MCF 10A (cell line): Measurements from ENCODE around the gene KAZN. TPM values are rescaled to one million over a fixed set of nuclear protein-coding genes. Genes with fewer than 3 reads are reported as not detected.

ENCODE experiments used
- BruUV-seq: library from RNA; stranded (reverse); fragments of 400-500 nt; replicated peaks from 2 replicates; lab custom pipeline; 2021; lab: Mats Ljungman, UMichigan
- CTCF ChIA-PET: fragments of 300-600 bp; sonication (Branson Sonifier 250); formaldehyde crosslinking; extraction: SDS; loops from one replicate; lab custom pipeline; 2021; ENCODE audit warnings: antibody characterized with exemption, inconsistent platforms; lab: Yijun Ruan, JAX
- POLR2A ChIA-PET: fragments of 300-600, 350-650 bp; sonication (Branson Sonifier 250); formaldehyde crosslinking; extraction: SDS; loops from one replicate; lab custom pipeline; 2020; ENCODE audit warnings: antibody characterized with exemption, inconsistent platforms; lab: Yijun Ruan, JAX
- DNase-seq: peaks from one replicate; pipeline ENCODE4 v3.0.0-alpha.2; 2018; ENCODE audit not compliant: unreplicated experiment
- H3K27ac Mint-ChIP-seq: one replicate; pipeline ENCODE4 v1.8.0; 2022; ENCODE audit warnings: mild to moderate bottlenecking, low read depth, mixed read lengths; ENCODE audit not compliant: unreplicated experiment
- H3K27me3 Mint-ChIP-seq: one replicate; pipeline ENCODE4 v1.8.0; 2022; ENCODE audit warnings: mixed read lengths; ENCODE audit not compliant: insufficient read depth, unreplicated experiment
- H3K36me3 Mint-ChIP-seq: one replicate; pipeline ENCODE4 v1.8.0; 2022; ENCODE audit warnings: mild to moderate bottlenecking, moderate library complexity, mixed read lengths; ENCODE audit not compliant: insufficient read depth, unreplicated experiment
- H3K4me1 Mint-ChIP-seq: one replicate; pipeline ENCODE4 v1.8.0; 2022; ENCODE audit warnings: mixed read lengths; ENCODE audit not compliant: insufficient read depth, unreplicated experiment
- H3K4me3 Mint-ChIP-seq: one replicate; pipeline ENCODE4 v1.8.0; 2022; ENCODE audit warnings: mild to moderate bottlenecking, moderate library complexity, mixed read lengths; ENCODE audit not compliant: unreplicated experiment
- H3K9me3 Mint-ChIP-seq: one replicate; pipeline ENCODE4 v1.8.0; 2022; ENCODE audit warnings: mixed read lengths; ENCODE audit not compliant: unreplicated experiment
- intact Hi-C: fragments of 100-400 bp; cut with micrococcal nuclease; formaldehyde crosslinking; loops from 2 replicates; pipeline ENCODE4 v1.14.1; 2022
- total RNA-seq: library from RNA; stranded (reverse); gene quantifications from 2 replicates; pipeline ENCODE4 v1.2.3, GENCODE V29; 2022
- TF ChIP-seq, protein P1 (sequence below): fragments of 200-600 bp; IDR thresholded peaks from one replicate; pipeline ENCODE4 v1.8.0; 2022; ENCODE audit warnings: antibody characterized with exemption, mild to moderate bottlenecking; ENCODE audit not compliant: unreplicated experiment

The KAZN gene
- total RNA-seq, 1 experiment from 2014 or later = 3.3 TPM

DNA sequence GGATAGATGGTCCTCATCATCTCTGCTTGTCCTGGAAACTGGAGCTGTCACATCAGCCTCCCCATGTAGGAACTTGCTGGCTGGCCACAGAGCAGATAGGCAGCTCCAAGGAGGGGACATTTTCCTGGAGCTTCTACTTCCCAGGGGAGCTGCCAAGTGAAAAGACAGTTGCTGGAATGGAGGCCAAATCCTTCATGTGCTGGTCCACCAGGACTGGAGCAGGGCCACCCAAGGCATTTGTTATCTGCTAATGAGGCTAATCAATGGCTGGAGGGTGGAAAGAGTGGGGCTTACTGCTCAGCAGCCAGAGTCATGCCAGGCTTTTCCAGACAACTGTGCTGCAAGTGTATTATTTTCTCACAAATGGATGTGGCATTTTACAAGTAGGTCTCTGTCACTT is 22.5 kb downstream of the KAZN start:
- no peak overlapping the region for H3K4me3 Mint-ChIP-seq
- no peaks in the 10 kb centered on the region for H3K4me1 Mint-ChIP-seq
- intact Hi-C loops = no loop called here
- no peak overlapping the region for H3K27ac Mint-ChIP-seq
- peaks cover 17% of the 10 kb centered on the region for H3K27me3 Mint-ChIP-seq
- ChIA-PET POLR2A (no interaction called here), CTCF (no interaction called here)
- BruUV-seq = no TSS peak
- no peaks in the 10 kb centered on the region for H3K9me3 Mint-ChIP-seq
- DNase-seq = no peak
- H3K36me3 Mint-ChIP-seq = no peaks in the 10 kb centered on the region
- TF ChIP-seq, protein P1, sequence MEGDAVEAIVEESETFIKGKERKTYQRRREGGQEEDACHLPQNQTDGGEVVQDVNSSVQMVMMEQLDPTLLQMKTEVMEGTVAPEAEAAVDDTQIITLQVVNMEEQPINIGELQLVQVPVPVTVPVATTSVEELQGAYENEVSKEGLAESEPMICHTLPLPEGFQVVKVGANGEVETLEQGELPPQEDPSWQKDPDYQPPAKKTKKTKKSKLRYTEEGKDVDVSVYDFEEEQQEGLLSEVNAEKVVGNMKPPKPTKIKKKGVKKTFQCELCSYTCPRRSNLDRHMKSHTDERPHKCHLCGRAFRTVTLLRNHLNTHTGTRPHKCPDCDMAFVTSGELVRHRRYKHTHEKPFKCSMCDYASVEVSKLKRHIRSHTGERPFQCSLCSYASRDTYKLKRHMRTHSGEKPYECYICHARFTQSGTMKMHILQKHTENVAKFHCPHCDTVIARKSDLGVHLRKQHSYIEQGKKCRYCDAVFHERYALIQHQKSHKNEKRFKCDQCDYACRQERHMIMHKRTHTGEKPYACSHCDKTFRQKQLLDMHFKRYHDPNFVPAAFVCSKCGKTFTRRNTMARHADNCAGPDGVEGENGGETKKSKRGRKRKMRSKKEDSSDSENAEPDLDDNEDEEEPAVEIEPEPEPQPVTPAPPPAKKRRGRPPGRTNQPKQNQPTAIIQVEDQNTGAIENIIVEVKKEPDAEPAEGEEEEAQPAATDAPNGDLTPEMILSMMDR = no peak

DNA sequence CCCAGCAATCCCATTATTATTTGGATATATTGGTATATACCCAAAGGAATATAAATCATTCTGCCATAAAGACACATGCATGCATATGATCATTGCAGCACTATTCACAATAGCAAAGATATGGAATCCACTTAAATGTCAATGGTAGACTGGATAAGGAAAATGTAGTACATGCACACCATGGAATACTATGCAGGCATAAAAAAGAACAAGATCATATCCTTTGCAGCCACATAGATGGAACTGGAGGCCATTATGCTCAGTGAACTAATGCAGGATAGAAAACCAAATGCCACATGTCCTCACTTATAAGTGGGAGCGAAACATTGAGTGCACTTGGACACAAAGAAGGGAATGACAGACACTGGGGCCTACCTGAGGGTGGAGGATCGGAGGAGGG is 24.6 kb downstream of the KAZN start:
- Mint-ChIP-seq H3K27me3 (peaks cover 12% of the 10 kb centered on the region), H3K4me3 (no peak overlapping the region), H3K4me1 (no peaks in the 10 kb centered on the region), H3K27ac (no peak overlapping the region), H3K36me3 (no peaks in the 10 kb centered on the region), H3K9me3 (no peaks in the 10 kb centered on the region)
- TF ChIP-seq, protein P1 = no peak
- intact Hi-C loops = no loop called here
- CTCF ChIA-PET = no interaction called here
- POLR2A ChIA-PET = no interaction called here
- no peak for DNase-seq
- BruUV-seq = no TSS peak

DNA sequence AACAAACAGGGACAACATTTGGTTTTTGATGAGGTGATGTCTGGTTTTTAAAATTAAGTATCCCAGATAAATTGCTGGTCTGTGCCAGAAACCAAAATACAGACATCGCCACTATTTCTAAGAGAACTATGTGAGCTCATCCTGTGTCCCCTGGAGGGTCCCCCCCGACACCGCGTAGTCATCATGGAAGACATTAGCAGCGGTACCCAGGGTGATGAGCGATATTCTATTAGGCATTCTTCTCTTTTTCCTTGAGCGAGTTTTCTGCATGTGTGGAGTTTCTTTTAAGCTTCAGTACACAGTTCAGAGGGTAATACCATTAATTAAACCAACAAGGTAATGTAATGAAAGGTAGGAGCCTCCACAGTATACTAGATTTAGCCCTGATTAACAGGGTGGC is 26.5 kb downstream of the KAZN start:
- H3K9me3 Mint-ChIP-seq = no peaks in the 10 kb centered on the region
- H3K36me3 Mint-ChIP-seq = no peaks in the 10 kb centered on the region
- CTCF ChIA-PET = interaction anchor here (1.2 to 1.5 kb wide), 3 partner anchors 27 to 511 kb away, joined by 3 read pairs; partner anchors contain the start of gene KAZN
- DNase-seq = no peak
- TF ChIP-seq, protein P1 = no peak
- BruUV-seq = no TSS peak
- intact Hi-C loops = no loop called here
- H3K4me1 Mint-ChIP-seq = no peaks in the 10 kb centered on the region
- H3K27me3 Mint-ChIP-seq = no peaks in the 10 kb centered on the region
- H3K27ac Mint-ChIP-seq = no peak overlapping the region
- POLR2A ChIA-PET = no interaction called here
- no peak overlapping the region for H3K4me3 Mint-ChIP-seq

DNA sequence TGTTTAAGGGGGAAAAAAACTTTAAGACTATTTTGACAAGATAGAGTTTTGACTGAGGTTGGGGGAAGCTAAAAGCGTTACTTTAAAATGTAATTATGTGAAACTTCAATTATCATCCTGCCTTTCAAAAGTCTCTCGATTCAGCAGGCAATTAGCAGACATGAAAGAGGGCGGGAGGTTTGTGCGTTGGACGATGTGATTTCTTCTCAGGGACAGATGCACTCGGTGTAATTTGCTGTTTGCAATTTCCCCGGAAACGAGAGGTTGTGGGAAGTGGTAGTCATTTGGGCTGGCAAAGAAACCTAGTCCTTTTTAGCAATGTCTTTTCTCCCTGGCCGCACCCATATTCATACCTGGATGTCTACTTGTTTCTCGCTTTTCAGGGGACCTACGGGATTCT is 27.1 kb downstream of the KAZN start:
- Mint-ChIP-seq H3K4me1 (no peaks in the 10 kb centered on the region), H3K27me3 (no peaks in the 10 kb centered on the region), H3K9me3 (no peaks in the 10 kb centered on the region), H3K4me3 (no peak overlapping the region), H3K36me3 (no peaks in the 10 kb centered on the region), H3K27ac (no peak overlapping the region)
- ChIA-PET CTCF (interaction anchor here (1.4 to 1.5 kb wide), 2 partner anchors 421 to 512 kb away, joined by 3 read pairs; no protein-coding TSS in a partner anchor), POLR2A (no interaction called here)
- TF ChIP-seq, protein P1 = no peak
- no TSS peak for BruUV-seq
- no peak for DNase-seq
- intact Hi-C loops = no loop called here
